Measurements from ENCODE around the gene PRR5L.
"Not testable (repeated sequence)": the region's sequence is repeated elsewhere in the genome, so short reads cannot be mapped to it uniquely, and the experiment has no call there.

DNA sequence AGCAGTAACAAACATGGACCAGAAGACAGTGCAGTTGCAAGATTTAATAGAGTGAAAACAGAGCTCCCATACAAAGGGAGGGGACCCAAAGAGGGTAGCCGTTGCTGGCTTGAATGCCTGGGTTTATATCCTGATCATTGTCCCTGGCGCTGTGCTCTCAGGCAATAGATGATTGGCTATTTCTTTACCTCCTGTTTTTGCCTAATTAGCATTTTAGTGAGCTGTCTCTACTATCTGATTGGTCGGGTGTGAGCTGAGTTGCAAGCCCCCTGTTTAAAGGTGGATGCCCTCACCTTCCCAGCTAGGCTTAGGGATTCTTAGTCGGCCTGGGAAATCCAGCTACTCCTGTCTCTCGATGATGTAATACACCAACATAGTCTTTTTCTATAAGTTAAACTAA is 29.3 kb downstream of the PRR5L start:
- not testable (repeated sequence) for TF ChIP-seq POLR2A (IDR thresholded peaks at IDR 0.05)
- TF ChIP-seq, protein P1, sequence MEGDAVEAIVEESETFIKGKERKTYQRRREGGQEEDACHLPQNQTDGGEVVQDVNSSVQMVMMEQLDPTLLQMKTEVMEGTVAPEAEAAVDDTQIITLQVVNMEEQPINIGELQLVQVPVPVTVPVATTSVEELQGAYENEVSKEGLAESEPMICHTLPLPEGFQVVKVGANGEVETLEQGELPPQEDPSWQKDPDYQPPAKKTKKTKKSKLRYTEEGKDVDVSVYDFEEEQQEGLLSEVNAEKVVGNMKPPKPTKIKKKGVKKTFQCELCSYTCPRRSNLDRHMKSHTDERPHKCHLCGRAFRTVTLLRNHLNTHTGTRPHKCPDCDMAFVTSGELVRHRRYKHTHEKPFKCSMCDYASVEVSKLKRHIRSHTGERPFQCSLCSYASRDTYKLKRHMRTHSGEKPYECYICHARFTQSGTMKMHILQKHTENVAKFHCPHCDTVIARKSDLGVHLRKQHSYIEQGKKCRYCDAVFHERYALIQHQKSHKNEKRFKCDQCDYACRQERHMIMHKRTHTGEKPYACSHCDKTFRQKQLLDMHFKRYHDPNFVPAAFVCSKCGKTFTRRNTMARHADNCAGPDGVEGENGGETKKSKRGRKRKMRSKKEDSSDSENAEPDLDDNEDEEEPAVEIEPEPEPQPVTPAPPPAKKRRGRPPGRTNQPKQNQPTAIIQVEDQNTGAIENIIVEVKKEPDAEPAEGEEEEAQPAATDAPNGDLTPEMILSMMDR (IDR thresholded peaks at IDR 0.05) = not testable (repeated sequence)

Data from thyroid gland (tissue), 4 donors.